GM13976 (cell line): Measurements from ENCODE around the gene VSTM2B.
"Not testable (repeated sequence)": the region's sequence is repeated elsewhere in the genome, so short reads cannot be mapped to it uniquely, and the experiment has no call there.

Source experiments
- DNase-seq: peaks from one replicate; pipeline ENCODE4 v3.0.0; 2012; ENCODE audit warnings: low spot score
- CTCF ChIP-seq: IDR thresholded peaks from 2 replicates; pipeline ENCODE4 v1.5.1; 2012; ENCODE audit warnings: borderline replicate concordance, mild to moderate bottlenecking; ENCODE audit not compliant: insufficient read depth; ENCODE audit errors: extremely low read depth, missing control alignments, control extremely low read depth
- in situ Hi-C: fragments of 300-500 bp; cut with MboI; formaldehyde crosslinking; loops from one replicate; pipeline ENCODE4 v1.12.0; 2022; ENCODE audit warnings: low sequenced_read_pairs, mixed read lengths, inconsistent platforms; ENCODE audit not compliant: unreplicated experiment

Gene VSTM2B

DNA sequence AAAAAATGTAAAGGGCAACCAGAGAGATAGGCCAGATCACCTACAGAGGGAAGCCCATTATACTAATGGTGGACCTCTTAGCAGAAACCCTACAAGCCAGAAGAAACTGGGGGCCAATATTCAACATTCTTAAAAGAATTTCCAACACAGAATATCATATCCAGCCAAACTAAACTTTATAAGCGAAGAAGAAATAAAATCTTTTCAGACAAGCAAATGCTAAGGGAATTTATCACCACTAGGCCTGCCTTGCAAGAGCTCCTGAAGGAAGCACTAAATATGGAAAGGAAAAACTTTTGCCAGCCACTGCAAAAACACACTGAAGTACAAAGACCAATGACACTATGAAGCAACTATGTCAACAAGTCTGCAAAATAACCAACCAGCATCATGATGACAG is 28.4 kb downstream of the VSTM2B start:
- TF ChIP-seq CTCF = no peak
- no peak for DNase-seq
- in situ Hi-C loops = no loop called here

- in situ Hi-C loops, DNase-seq: not testable (repeated sequence)
Observed at GRCh38 chr19:29559110-29559509, 33.3 kb downstream of the VSTM2B start.

GRCh38 chr19:29559743-29560142 is 33.9 kb downstream of the VSTM2B start:
- in situ Hi-C loops = no loop called here
- no peak for DNase-seq
- no peak for TF ChIP-seq CTCF

DNA sequence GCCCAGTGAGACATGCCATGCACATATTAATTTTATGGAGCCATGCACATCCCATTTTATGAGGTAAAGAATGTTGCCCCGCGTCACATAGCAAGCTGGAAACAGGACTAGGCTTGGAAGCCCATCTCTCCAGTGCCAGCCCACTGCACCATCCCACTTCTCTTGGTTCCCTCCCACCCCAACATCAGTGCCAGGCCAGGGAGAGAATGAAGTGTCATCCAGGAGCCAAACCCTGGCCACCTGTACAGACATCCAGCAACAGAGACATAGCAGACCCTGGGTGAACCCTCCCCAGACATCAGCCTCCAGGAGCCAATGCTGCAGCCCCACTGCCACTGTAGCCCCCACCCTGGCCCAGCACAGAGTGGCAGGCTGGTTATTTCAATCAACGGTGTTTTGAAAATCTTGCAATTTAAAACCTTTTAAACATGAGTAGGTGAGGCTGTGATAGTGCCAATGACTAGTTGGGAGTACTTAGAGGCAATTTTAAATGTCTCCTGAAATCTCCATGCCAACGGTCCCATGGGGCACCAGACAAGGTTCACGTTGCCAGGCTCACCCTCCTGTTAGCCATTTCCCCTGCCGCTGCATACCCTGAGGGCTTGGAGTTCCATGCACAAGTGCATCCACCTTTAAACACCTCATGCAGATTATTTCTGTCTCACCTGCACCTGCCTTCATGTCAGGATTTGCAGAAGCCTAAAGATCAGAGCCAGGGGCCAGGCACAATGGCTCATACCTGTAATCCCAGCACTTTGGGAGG is 34.7 kb downstream of the VSTM2B start:
- no peak for TF ChIP-seq CTCF
- no peak for DNase-seq
- in situ Hi-C loops = no loop called here

DNA sequence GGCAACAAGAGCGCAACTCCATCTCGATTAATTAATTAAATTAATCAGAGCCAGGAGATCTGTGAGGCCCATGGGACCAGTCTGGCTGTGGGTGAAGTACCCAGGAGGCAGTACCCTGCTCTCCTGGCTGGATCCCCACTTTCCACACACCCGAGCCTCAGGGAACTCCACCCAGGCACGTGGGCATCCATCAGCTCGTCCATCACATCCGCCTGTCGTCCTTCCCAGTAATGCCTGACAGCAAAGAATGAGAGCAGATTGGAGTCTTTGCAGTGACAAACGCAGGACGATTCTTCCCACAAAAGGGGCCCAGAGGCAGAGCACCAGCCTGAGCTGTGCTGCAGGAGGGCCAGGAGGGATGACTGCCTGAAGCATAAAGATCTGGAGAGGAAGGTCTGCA is 35.8 kb downstream of the VSTM2B start:
- TF ChIP-seq CTCF = no peak
- in situ Hi-C loops = no loop called here
- no peak for DNase-seq

DNA sequence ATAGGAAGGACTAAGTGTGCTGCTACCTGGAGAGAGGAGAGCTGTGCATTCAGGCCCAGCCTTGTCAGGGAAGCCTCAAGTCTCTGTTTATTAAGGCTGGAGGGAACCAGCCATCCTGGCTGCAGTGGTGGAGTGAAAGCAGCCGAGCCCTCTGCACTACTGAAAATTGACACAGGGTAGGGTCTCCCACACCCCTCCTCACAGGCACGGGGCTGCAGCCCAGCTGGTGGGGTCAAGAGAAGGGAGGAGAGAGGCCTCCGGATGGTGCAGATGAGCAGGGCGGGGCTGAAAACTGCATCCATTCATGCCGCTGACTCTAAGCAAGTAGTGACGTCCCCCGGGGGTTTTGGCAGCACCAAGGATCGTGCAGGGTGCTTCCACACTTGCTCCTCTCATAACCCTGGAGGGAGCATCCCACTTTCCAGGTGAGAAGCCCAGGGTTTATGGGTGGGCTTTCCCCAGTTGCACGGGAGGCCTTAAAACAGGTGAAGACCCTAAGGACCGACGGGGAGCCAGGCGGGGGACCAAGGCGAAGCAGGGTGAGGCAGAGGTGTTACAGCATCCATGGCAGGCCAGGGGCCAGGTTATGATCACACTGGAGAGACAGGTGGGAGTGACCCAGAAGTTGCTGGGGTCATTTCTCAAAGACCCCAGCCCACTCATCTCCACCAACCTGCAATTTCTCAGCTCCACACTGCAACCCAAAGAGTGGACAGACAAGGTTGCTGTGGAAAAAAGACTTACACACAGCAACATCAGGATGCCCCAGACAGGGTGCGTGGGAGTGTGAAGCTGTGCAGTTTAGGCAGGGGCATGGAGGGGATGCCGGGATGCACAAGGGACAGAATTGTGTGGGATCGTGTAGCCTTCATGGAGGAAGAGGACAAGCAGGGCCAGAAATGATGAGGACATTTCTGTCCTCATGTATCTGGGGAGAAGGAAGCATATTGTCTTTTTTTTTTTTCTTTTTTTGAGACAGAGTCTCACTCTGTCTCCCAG is 36.8 kb downstream of the VSTM2B start:
- in situ Hi-C loops = no loop called here
- TF ChIP-seq CTCF = no peak
- DNase-seq = no peak
